GM18870 (cell line): ENCODE results near the gene LDLRAD3.

Experiments
- ATAC-seq: cut with Tn5 transposase; IDR thresholded peaks from one replicate; pipeline ENCODE4 v1.9.1; 2021; ENCODE audit warnings: moderate library complexity; ENCODE audit not compliant: unreplicated experiment

The LDLRAD3 gene

GRCh38 chr11:36126678-36127077, 182.8 kb downstream of the LDLRAD3 start:
- ATAC-seq, result no peak

DNA sequence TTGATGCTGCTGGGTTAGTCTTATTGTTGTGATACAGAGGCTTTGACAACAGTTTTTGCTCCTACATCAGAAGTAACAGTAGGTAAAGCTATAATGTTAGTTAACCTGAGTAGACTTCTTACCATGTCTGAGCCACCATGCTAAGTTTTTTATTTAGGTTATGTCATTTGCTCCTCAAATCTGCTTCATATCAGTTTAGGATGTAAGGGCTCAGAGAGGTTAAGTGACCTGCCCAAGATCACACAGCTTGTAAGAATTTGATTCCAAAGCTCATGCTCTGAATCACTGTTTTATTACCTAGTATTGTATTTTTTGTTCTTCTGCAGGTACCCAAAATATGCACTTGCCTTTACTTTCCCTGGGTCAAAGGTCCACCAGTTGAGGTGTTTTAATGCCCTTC, 183.7 kb downstream of the LDLRAD3 start:
- no peak for ATAC-seq

- ATAC-seq, result no peak
Observed at GRCh38 chr11:36129955-36130354, 186.1 kb downstream of the LDLRAD3 start.

DNA sequence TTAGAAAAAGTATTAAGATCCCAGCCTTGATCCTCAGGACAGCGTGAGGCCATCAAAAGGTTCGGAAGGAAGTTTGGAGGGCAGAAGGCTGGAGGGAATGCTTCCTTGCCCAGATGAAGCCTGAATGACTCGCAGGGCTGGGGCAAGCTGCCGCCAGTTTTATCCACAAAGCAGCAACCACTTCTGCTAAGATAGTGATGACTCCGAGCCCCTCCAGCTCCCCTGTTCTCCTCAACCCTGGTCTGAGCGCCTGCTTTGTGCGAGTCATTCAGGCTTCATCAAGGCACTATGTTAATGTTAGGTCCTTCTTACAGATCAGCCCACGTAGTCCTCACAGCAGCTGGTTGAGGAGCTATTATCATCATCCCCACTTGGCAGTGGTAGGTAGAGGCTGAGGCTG, 186.5 kb downstream of the LDLRAD3 start:
- no peak for ATAC-seq

DNA sequence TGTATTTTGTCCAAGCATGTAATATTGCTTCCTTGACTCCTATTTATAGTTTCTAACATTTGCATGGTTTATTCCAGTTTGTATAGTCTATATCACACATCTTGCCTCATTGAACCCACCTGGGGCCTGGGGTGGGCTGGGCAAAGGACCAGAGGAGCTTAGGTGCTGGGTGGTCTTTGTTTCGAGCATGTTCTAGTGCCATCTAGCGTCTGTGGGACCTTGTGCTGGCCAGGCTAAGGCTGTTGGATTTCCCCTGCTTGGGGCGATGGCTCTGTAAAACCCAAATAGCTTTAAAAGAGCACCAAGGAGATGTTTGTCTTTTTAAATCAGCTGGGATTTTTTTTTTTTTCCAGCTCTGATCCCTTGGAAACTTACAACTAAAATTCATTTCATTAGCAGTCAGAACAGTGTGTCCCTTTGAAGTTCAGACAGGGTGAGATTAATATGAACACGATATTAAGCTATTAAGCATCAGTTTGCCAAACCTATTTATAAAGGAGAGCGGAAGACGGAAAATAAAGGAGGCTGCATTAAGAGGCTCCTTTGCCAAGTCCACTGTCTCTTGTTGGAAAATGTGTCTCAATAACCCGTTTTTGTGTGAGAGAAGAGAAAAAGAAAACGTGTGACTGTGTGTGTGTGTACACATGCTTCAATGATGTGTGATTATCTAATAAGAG, 188.0 kb downstream of the LDLRAD3 start:
- no peak for ATAC-seq

DNA sequence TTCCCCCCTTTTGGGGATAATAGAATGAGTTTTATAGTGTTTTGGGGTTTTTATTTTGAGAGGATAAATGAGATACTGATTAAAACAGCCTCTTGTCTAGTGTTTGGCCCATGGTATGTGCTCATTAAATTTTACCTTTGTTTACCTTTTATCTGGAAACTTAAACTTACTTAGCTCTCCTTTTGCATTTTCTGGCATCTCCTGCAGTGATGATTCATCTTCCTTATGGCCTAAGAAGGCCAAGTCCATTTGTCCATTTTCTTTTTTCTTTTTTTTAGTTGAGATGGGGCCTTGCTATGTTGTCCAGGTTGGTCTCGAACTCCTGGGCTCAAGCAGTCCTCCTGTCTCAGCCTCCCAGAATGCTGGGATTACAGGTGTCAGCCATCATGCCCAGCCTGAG, 189.1 kb downstream of the LDLRAD3 start:
- no peak for ATAC-seq

DNA sequence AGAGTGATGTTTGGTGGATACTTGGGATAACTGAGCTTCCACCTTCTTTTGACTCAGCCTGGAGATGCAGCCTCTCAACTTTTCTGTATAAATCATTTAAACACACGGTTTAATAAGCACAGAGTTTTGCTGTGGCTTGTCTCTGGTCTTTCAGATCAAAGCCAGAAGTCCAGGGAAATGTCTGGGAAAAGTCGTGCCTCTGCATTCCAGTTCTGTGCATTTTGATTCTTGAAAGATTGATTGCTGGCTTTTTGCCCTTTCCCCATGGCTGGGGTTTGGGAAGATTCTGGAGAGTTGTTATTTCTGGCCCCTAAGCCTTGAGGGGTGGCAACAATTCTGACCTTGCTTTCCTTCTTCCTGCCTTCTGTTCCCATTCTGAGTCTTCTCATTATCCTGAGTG, 191.2 kb downstream of the LDLRAD3 start:
- no peak for ATAC-seq

DNA sequence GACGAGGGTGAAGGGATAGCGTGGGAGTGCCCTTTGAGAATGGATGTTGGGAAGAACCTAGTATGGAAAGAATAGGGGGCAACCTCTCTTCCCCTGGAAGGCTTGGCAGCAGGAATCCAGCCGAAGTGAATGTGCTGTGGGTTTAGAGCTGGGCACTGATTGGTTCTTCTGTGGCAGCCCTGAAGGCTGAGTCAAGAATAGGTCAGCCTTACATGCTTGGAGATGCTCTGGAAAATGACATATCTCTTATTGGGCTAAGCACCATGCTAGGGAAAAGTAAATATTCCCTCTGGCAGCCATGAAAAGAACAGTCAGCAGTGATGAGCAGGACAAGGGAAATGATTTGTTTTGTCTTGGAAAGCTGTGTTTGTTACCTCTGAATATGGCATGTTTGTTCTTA, 195.9 kb downstream of the LDLRAD3 start:
- ATAC-seq, result no peak

GRCh38 chr11:36141196-36141953, 197.5 kb downstream of the LDLRAD3 start:
- ATAC-seq, result no peak

DNA sequence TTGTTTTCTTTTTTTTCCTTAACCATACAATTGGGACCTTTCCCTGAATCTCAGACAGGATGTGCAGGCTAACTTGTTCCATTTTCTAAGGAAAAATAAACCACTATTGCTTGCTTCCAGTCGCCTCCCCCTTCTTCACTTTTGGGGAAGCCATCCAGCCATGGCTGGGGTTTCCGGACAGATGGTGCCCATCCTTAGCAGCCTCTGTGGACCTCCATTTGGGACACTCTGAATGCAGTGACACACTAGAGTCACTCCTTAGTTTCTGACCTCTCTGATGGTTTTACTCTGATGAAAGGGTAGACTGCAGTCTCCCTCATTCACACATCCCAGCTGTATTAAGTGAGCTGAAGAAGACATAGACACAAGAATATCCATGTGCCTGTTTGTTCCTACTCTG, 198.1 kb downstream of the LDLRAD3 start:
- ATAC-seq, result no peak

- ATAC-seq, result no peak
Observed at GRCh38 chr11:36142439-36142838, 198.6 kb downstream of the LDLRAD3 start.

GRCh38 chr11:36142879-36143278, 199.0 kb downstream of the LDLRAD3 start:
- ATAC-seq, result no peak

DNA sequence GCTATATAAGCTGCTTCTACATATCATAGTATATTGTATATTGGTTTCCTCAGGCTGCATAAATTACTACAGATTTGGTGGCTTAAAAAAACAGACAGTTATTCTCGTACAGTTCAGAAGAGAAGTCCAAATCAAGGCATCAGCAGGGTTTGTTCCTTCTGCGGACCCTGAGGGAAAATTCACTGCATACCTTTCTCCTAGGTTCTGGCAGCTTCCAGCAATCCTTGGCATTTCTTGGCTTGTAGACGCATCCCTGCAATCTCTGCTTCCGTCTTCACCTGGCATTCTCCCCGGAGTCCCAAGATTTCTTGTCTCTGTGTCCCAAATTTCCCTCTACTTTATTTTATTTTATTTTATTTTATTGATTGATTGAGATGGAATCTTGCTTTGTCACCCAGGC, 202.6 kb downstream of the LDLRAD3 start:
- no peak for ATAC-seq

GRCh38 chr11:36147491-36147890, 203.6 kb downstream of the LDLRAD3 start:
- ATAC-seq, result no peak

DNA sequence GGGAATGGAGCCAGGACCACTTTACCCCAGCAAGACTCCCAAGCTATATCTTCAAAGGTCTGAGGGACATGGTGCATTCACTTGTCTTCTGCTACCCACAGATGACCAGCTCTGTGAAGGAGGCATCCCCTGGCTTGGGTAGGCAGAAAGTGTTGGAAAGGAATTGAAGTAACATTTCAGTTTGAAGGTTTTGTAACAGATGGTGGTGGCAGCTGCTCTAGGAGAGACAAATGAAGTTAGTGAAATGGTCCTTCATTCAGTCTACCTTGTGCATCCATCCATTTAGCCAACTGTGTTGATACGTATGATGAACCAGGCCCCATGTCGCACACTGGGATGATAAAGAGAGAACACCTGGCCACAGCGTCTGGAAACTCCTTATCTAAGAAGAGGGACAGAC, 204.8 kb downstream of the LDLRAD3 start:
- ATAC-seq, result no peak

- ATAC-seq, result peak; percentile 89
Observed at GRCh38 chr11:36149538-36150242, 205.8 kb downstream of the LDLRAD3 start.

GRCh38 chr11:36150986-36151385, 207.1 kb downstream of the LDLRAD3 start:
- ATAC-seq, result no peak

GRCh38 chr11:36151933-36152580, 208.2 kb downstream of the LDLRAD3 start:
- ATAC-seq, result no peak

DNA sequence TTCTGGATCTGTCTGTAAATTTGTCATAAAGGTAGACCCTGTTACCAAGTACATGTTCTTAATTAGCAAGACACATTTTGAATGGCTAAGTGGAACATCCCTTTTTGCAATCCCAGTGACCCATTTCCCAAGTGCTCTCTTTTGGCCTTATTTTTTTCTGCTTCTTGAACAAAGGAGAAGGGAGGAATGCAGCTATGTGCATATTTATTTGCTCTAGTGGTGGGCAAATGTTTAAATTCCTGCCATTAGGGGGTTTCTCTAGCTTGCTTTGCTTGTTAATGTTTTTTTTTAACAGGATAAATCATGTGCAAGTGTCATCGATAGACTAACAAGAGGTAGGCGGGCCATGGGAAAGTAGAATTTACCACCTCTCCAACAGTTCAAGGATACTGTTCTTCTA, 209.7 kb downstream of the LDLRAD3 start:
- no peak for ATAC-seq

DNA sequence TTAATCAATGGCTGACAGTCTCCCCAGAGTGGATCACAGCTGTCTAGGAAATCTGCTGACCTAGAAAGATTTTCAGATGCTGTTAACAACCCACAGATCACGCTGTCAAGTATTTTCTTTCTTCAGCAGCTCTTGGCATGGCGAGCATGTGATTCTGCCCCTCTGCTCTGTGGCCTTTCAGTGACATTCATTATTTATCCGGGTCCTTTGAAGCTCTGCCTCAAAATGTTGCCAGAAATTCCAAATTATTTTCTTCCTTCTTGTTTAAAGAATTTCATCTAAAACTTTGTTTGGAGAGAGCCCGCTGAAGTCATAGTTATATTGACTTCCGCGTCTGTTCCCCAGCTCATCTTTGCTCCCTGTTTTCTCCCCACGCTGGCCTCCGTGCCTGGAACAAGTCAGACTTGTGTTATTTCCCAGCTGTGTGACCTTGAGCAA, 211.3 kb downstream of the LDLRAD3 start:
- ATAC-seq, result no peak

DNA sequence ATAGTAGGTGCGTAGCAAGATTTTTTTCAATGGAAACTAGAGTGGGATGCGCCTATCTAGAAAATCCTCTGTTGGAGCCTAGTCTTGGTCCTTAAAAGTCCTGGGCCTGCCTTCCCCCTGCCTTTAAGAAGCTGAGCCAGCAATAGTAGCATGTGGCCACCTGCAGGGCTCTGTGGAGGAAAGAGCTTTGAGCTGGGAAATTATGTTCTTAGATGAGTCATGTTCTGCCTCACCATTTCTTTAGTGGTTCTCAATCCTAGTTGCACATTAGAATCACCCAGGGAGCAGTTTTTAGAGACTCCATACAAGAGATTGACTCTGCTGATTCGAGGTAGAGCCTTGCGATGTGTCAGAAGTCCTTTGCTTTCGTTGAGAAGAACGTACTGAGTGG, 211.9 kb downstream of the LDLRAD3 start:
- ATAC-seq, result no peak
